GM19395 (cell line): Measurements from ENCODE around the gene NR2F1.
A peak's percentile ranks its signal among the peaks of the same experiment; 100 is the strongest.

Experiments
- ATAC-seq: cut with Tn5 transposase; IDR thresholded peaks from one replicate; pipeline ENCODE4 v1.9.1; 2021; ENCODE audit warnings: mild to moderate bottlenecking, moderate library complexity; ENCODE audit not compliant: unreplicated experiment

NR2F1 gene

DNA sequence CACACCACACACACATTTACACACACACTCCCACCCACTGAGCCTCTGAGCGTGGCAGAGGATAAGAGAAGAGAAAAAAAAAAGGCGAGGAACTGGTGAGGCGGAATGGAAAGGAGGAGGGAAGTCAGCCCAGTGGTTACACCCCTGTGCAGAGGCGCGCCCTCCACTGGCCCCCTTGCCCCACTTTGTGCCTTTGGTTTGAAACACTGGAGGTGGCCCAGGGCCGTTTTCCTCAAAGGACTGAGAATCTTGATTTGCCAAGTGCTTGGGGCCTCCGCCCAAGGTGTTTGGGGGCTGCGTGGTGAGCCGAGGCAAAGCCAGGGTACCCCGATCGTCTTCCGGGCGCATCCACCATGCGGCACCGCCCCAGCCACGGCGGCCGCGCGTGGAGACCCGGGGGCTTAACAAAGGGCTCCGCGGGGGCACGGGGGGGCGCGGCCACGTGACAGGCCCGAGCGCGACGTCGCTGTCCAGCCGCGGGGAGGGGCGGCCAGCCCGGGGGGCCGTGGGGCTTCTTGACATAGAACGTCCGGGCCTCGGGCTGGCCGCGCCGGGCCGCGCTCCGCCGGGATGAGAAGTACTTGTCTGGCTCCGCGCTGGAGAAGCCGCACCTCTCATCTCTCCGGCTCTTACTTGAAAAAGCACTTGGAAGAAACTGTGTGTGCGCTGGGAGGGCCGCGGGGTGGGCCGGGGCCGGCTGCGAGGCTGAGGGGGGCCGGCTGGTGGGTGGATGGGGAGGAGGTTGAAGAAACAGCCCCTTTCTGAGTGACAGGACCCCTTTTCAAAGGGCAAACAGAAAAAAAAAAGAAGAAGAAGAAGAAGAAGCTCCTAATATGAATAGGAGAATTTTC, 21.0 kb downstream of the NR2F1 start:
- no peak for ATAC-seq

DNA sequence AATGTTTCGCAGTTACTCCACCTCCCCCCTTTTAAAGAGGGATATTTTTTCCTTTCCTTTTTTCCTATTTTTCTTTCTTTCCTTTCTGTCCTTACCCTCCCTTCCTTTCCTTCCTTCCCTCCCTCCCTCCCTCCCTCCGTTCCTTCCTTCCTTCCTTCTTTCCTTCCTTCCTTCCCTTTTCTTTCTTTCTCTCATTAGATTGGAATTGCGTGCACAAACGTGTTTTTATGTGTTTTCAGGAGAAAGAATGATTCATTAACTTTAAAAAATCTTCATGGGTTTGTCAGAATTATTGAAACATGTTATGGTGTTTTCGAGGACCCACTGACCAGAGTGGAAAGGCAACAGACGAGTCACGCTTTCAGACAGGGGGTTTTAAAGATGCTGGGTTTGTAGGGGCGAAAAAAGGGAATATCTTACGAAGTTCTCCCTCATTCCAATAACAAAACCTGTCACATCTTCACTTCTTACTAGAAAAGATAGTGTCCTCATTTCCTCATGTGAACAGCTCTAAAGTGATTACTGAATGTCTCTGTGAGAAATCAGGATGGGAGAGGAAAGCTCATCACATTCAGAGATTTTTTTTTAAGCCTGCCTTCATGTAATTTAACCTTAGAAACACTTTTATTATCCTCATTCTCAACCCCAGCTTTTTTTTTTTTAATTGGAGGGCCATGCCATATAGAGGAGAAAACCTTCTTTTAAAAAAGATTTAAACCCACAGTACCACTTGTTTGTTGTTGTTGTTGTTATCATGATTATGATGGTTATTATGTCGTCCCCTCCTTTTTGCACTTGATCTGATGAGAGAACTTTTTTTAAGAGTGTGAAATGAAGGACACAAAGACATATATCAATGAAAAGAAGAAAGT, 21.9 kb downstream of the NR2F1 start:
- no peak for ATAC-seq

DNA sequence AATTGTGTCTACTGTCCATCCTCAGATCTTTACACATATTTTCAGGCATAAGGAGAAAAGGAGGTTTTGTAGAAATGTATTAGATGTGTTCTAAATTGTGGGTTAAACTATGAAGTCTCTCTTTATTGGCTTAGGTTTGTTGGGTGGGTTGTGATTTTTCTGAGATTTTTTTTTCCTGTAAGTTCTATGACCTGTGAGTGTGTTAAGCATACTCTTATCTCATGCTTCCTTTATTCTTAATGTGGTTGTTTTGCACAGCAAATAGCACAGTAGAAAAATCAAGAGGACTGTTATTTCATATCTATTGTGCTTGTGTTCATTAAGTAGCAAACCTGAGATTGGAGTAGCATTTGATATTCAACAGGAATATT, 23.3 kb downstream of the NR2F1 start:
- ATAC-seq = no peak

DNA sequence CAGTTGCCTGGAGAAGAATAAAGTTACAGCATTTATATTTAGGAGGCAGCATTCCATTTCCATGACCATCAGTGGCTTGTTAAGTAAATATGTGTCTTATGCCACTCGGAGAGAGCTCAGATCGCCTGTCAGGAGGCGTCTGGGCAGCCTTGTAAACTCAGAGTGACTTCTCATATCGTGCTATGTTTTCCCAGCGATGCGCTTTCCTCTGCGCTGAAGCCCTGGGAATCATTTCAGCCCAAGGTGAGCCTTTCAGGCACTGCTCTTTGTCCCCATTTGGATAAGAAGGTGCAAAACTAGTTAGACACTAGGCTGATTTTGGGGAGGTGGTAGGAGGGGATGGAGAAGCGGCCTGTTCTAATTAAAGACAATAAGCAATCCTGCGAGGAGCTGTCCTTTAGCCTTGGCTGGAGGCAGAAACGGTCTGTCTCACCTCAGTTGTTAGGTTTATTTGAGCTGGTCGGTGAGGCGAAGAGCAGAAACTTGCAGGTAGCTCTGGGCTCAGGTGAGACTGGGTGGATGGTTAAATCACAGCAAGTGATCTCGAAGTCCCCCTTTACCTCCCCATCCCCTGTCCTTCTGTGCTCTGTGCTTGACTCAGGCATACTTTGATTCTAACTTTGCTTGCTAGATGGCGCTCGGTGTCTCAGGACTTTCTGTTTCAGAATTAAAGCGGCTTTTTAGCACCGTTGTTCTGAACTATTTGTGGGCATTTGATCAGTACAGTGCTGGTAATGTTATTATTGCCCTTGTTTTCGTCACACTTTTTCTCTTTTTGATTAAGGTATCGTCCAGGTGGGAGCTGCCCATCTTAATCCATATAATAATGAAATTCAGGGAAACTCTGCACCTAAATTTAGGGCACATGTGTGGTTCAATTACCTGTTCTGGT, 24.6 kb downstream of the NR2F1 start:
- peak; percentile 71 for ATAC-seq

DNA sequence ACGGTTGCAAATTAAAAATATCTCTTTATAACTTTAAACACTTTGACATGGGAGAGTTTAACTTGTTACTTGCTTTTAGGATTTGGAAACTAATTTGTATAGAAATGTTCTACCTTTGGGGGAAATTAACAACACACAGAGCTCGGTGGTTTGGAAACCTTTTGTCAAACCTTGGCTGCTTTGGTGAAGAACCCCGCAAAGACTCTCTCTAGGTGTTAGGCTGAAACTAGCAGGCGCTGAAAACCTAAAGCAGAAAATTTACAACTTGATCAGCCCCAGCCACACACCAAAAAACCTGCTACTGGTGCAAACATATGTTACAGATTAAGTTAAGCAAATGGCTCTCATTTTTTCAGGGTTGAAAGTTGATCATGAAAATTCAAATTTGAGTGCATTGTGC, 25.8 kb downstream of the NR2F1 start:
- no peak for ATAC-seq

DNA sequence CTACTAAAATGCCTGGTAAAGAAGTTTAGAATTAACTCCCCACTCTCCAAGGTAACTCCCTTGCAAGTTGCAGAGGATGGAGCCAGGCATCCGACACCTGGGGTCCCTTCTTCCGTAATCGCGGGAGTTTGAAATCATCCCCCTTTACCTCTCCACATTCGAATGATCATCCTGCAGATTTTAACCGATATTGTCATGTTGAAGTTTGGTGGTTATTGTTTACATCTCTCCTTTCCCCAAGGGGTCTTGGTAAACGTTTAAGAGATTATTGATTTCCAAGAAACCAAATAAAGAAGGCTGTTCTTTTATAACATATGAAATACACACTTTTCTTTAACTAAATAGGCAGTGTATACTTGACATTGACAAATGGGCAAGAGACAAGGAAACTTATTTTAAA, 26.7 kb downstream of the NR2F1 start:
- no peak for ATAC-seq

DNA sequence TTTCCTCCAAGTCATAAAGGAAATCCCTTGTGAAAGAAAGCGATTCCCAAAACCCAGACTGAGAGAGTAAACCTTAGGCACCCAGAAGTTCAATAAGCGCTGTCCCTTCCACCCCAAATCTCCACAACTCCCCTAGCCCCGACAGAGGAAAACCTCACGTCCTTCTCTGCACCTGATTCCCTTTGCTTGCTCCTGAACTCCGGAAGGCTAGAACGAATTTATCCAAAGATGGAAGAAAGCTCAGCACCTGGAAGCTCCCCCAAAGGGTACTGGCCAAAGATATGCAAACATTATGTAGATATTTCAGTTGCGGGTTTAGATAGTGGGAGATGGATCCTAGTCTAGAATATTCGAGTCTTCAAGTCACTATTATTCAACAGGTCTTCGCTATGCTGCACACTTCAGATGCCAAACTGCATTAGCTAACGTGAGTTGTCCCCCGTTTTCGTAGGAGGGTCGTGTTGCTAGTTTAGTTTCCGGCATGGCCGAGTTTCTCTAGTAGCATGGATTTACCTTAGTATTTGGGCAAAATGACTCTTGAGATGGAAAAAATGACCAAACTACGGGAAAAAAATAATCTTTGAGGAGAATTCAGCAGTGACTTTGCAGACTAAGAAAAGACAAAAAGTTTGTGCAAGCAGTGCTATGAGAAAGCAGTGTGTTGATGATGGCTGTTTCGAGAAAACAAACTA, 27.7 kb downstream of the NR2F1 start:
- no peak for ATAC-seq

DNA sequence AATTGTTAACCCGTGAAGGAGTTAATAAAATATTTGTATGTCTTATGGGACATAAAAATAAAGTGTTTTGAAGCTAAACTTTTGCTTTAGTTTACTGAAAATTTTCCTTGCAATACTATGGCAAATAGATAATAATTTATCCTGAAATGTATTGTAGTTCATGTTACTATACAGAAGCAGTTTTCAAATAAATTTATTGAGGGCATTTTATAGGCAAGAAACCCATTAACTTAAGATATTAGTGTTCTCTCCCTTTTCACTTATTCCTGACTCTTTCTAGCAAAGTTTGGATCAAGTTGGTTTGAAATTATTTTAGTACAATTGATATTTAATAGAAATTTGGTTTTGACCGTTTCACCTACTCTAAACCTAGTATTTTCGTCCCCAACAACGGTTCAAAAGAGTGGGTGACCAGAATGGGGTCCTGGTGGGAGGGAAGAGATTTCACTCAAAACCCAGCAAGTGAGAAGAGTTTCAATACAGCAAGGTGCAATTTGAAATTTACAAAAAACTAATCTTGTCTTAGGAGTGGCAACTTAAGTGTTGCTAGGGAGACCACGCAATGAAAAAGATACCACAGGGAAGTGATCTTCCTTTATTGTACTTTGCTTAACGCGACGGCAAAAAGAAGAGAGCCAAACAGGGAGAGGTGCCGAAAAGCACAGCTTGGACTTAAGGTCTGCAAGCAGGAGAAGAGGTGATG, 28.4 kb downstream of the NR2F1 start:
- no peak for ATAC-seq

DNA sequence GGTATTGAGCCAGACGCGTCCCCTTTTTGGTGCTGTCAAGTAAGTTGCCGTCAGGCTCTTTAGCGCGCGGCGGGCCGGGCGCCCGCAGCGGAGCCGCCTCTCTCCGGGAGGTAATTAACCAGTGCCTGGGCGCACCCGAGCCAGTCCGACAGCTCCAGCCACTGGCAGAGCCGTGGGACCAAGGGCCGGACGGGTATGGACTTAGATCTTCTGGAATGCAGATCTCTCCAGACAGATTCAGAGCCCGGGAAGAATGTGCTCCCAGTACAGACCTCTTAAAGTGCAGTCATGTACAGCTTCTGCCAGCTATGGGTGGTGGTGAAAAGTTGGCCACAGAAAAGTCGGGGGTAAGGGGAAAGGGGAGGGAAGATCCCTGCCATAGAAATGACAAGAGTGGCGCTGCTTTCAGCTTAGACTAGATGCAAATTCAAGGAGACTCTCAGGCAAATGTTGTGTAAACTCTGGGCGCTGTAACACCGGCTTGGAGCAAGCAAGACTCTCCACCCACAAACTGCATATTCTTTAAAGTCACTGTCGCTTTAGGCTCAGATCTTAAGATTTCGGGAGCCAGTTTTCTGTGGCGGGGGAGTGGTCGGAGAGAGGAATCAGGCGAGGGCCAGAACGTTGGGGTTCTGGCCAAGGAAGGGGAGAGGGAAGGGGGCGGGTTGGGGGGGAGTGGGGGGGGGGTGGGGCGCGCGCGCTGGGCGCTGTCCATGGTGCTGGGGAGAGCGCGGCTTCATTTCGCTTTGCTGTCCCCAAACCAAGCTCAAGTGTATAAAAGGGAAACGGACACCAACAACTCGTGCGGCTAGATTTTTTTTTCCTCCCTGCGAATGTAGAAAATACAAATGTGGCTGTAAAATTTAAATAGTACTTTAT, 29.2 kb downstream of the NR2F1 start:
- no peak for ATAC-seq

DNA sequence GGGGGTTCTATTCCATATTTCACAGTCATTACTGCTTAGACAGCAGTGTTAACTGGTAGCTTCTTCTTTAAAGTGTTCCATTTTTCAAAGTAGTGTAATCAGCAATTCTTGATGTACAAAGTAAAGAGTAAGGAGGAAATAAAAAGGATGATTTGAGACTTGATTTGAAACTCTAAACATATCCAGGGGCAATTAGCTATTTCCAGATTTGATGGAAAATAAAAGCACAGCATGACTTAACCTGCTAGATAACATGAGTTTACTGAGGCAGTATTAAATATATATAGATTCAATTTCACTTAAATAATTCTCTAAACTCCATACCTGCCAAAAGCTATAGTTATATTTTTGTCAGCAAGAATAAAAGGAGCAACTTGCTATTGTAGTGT, 29.8 kb downstream of the NR2F1 start:
- no peak for ATAC-seq

DNA sequence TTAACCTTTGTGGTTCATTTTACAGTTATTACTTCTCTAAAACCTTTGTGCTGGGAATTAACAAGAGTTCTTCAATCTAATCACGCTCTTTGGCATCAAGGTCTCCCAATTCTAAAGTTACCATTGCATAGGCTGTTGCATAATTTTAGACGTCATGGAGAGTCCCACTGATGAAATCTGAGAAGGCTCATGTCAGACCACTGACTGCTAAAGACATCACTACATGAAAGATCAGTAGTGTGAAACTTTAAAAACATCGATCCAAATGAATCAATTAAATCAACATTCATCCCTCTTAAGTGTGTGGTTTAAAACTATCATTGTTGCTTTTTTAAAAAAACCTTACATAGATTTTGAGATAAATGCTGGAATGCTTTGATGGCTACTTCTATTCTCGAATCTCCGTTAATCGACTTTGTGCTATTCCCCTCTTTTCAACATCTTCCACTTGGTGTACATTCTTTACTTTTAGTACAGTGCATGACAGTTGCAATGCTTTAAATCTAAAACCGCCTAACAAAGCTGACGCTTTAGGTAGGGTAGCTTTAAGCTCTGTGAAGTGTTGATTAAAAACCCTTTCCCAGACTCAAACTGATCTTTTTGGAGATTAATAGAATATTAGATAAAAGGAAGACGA, 33.6 kb downstream of the NR2F1 start:
- no peak for ATAC-seq

DNA sequence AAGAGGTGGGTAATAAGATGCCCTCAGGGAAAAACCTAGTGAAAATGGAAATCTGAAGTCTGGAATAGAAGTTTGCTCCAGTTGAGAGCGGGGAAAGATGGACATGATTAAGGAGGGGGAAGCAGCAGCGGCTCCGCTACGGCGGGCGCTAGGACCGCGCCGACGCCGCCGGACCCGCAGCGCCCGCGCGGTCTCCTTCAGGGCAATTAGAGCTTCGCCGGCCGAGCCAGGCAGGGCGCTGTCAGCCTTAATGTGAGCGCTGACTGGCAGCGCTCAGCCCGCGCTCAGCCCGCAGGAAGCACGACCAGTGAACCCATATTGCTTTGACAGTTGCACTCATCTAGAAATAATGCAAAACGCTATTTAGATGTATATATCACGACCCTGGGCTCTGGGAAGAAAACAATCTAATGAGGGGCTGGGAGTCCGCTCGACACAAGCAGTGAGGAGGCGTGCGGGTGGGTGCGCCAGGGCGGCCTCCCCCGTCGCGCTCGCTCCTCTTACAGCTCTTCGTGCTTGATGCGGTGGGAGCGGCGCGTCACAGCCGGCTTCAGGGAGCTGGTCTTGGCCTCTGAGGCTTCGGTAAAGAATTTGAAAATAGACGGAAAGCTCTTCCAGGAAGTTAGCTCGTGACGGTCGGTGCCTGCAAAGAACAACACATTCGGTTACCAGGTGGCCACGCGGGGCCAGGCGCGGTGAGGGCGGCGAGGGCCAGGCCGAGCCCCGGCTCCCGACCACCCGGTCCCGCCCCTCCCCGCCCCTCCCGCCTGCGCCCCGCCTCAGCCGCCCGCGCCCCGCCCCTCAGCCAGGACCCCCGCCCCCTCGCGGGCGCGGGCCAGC, 37.7 kb downstream of the NR2F1 start:
- peak; percentile 98 for ATAC-seq

DNA sequence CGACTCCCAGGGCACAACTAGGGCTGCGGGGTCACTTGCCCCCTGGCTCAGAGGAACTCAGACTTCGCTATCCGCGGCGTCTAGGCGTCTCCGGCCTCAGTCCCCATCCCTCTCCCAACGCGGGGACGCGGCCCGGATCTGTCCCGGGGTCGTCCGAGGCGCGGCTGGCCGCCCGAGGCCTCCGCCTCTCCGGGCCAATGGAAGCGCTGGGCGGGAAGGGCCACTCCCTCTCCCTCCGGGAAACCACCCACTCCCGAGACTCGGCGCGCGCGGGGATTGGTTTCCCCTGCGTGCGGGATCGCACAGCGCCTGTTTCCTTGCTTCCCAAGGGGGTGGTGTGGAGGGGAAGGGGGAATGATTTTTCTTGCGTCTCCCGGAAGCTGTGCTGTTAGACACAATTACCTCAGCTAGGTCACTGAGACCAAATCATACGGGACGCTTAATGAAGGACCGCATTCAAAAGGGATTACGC, 38.3 kb downstream of the NR2F1 start:
- ATAC-seq = no peak

DNA sequence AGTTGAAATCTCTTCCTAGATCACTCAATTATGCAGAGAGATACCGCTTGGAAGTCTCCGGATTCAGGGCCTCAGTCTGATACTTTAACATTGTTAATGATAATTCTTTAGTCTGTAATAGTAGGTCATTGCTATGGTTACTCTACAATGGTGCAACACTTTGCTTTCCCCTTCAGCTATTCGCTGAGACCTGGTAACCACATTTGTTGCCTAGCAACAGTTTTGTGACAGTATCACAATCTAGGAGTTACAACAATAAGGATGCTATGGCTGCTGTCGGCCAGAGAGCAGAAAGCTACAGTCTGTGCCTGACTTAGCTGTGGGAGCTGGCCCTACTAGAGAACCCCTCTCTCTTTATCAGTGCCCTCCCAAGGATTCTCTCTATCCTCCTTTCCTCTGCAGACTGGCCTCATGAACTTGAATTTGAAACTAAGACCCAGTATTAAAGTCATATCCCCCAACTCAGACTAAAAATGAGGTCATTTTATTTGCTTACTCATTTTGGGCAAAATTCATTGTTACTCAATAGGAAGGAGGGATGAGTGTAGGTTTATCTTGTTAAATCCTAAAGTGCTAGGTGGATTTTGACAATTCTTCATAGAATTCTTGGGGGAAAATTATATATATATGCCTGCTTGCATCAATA, 39.3 kb downstream of the NR2F1 start:
- ATAC-seq = no peak

DNA sequence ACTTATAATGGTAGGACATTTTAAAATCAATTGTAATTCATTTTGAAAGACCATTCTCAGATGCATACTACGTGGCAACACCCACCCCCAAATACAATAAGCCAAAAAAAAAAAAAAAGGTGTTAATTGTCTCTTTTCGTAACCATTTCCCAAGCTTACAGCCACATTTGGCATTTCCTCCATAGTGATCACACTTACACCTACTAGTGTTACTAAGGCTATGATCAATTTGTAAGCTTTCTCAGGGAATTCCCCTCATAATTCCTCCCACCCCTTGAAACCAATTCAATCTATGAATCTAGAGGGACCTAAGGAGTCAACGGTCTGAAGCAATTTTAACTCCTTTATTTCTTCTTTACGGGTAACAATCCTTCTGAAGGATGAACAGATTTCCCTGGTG, 40.1 kb downstream of the NR2F1 start:
- no peak for ATAC-seq

DNA sequence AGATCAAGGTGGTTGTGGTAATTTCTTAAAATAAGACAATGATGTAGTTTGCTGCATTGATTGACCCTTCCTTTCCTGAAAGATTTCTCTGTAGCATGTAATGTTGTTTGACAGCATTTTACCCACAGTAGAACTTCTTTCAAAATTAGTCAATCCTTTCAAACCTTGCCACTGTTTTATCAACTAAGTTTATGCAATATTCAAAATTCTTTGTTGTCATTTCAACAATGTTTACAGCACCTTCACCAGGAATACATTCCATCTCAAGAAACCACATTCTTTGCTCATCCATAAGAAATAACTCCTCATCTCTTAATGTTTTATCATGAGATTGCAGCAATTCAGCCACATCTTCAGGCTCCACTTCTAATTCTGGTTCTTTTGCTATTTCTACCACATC, 43.8 kb downstream of the NR2F1 start:
- no peak for ATAC-seq

DNA sequence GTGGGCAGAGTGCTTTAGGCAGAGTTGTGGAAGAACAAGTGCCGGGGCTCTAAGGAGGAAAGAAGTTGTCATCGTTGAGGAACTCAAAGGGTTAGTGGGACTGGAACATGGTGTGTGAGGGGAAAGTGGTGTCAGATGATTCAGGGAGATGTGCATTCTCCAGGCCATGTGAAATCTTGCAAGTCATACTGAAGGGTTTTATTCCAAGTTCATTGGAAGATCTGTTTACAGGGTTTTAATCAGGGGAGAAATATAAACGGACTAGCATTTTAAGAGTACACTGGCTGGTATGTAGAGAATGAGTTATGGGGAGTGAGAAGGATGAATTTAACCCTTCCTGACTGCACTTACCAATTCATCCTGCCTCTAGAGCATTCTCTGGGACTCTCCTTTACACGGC, 49.3 kb downstream of the NR2F1 start:
- ATAC-seq = no peak
